Measurements from ENCODE around the gene SLC38A1.

- TF ChIP-seq EZH2 (IDR thresholded peaks at IDR 0.05; ENCODE audit: borderline replicate concordance, low read length), result no peak
- TF ChIP-seq CTCF (IDR thresholded peaks at IDR 0.05; ENCODE audit: low read length), result no peak
These were observed 15.2 kb downstream of the SLC38A1 start for GRCh38 chr12:46253544-46254162.
